ENCODE measurements around the gene UBE2D4. TPM values are rescaled to one million over a fixed set of nuclear protein-coding genes. Genes with fewer than 3 reads are reported as not detected.

The UBE2D4 gene
- total RNA-seq, 6 experiments from 2014 or later = 12.6 to 15.7 (median 14.4) TPM

DNA sequence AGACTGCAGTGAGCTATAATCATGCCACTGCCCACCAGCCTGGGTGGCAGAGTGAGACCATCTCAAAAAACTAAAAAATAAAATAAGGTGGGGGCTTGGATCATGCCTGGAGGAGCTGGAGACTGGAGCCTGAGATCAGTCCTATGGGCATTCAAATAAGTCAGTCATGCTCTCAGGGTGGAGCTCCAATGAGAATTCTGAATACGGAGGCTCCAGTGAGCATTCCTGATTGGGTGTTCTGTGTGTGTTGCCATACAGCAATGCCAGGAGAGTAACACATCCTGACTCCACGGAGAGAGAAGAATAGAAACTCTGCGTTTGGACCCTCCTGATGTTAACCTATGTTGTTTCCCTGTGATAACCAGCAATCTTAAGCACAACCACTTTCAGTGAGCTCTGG, 16.0 kb downstream of the UBE2D4 start:
- Mint-ChIP-seq H3K4me3 (no peak overlapping the region), H3K9me3 (no peaks in the 10 kb centered on the region), H3K36me3 (ENCODE audit: low read depth) (no peaks in the 10 kb centered on the region), H3K27me3 (ENCODE audit: insufficient read depth) (no peaks in the 10 kb centered on the region), H3K27ac (no peak overlapping the region), H3K4me1 (ENCODE audit: low read depth) (no peaks in the 10 kb centered on the region)
- TF ChIP-seq, protein P1, sequence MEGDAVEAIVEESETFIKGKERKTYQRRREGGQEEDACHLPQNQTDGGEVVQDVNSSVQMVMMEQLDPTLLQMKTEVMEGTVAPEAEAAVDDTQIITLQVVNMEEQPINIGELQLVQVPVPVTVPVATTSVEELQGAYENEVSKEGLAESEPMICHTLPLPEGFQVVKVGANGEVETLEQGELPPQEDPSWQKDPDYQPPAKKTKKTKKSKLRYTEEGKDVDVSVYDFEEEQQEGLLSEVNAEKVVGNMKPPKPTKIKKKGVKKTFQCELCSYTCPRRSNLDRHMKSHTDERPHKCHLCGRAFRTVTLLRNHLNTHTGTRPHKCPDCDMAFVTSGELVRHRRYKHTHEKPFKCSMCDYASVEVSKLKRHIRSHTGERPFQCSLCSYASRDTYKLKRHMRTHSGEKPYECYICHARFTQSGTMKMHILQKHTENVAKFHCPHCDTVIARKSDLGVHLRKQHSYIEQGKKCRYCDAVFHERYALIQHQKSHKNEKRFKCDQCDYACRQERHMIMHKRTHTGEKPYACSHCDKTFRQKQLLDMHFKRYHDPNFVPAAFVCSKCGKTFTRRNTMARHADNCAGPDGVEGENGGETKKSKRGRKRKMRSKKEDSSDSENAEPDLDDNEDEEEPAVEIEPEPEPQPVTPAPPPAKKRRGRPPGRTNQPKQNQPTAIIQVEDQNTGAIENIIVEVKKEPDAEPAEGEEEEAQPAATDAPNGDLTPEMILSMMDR (IDR thresholded peaks at IDR 0.05) = no peak
- no peak for DNase-seq

- Mint-ChIP-seq H3K36me3 (ENCODE audit: low read depth) (peaks cover 6% of the 10 kb centered on the region), H3K27me3 (ENCODE audit: insufficient read depth) (no peaks in the 10 kb centered on the region), H3K9me3 (no peaks in the 10 kb centered on the region), H3K27ac (no peak overlapping the region), H3K4me1 (ENCODE audit: low read depth) (peaks cover 5% of the 10 kb centered on the region; the same call in 1 of the 2 replicates), H3K4me3 (no peak overlapping the region)
- no peak for DNase-seq
- TF ChIP-seq, protein P1 (IDR thresholded peaks at IDR 0.05) = peak; percentile 48
Measured at GRCh38 chr7:43942997-43943396, 16.8 kb downstream of the UBE2D4 start.

DNA sequence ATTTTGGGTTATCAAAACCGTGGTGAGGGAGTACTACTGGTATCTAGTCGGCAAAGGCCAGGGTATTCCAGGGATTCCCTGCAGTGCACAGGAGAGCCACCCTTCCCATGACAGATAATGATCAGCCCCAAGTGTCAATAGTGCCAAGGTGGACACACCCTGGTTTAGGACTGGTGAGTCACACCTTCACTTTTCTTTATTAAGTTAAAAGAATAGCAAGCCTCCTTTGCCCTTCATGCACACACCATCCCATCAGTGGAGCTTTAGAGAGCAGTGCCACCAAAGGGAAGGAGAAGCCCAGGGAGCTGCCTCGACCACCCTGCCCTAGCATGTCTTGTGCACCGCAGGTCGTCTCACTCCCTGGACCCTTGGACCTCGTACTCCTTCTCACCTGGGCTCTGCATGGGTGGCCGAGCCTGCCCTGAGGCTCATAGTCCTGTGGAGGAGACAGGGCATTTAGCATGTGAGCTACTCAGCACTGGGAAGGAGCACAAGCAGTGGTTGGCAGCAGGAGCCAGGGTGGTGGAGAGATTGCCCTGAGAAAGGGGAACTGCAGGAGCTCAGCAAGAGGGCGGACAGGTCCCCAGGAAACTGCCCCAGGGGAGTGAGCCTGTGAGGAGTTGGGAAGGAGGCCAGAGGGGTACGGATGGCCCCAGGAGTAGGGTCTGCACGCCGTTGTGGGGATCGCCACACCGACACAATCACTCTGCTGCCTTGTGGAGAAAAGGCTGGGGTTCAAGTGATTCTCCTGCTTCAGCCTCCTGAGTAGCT, 17.4 kb downstream of the UBE2D4 start:
- no peak overlapping the region for H3K4me3 Mint-ChIP-seq
- DNase-seq = no peak
- no peaks in the 10 kb centered on the region for H3K27me3 Mint-ChIP-seq (ENCODE audit: insufficient read depth)
- no peaks in the 10 kb centered on the region for H3K9me3 Mint-ChIP-seq
- H3K4me1 Mint-ChIP-seq (ENCODE audit: low read depth) = peaks cover 8% of the 10 kb centered on the region; the same call in 1 of the 2 replicates
- TF ChIP-seq, protein P1 (IDR thresholded peaks at IDR 0.05) = no peak
- no peak overlapping the region for H3K27ac Mint-ChIP-seq
- peaks cover 8% of the 10 kb centered on the region for H3K36me3 Mint-ChIP-seq (ENCODE audit: low read depth)

DNA sequence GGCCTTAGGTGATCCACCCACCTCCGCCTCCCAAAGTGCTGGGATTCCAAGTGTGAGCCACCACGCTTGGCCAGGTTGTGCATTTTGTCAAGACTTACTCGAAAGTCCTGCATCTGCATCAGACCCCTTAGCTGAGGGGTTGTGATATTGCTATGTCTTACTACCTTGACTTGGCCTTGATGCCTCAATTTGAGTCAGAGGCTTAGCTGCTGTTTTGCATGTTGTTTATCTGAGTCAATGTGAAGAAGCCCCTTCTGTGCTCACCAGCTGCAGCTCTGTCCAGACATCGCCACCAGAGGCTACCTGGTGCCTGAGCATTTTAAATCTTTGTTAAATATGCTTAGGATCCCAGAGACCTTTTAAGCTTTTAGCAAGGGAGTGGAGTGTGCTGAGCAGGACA, 18.1 kb downstream of the UBE2D4 start:
- H3K9me3 Mint-ChIP-seq = no peaks in the 10 kb centered on the region
- TF ChIP-seq, protein P1 (IDR thresholded peaks at IDR 0.05) = no peak
- peaks cover 8% of the 10 kb centered on the region; the same call in 1 of the 2 replicates for H3K4me1 Mint-ChIP-seq (ENCODE audit: low read depth)
- H3K27ac Mint-ChIP-seq = no peak overlapping the region
- H3K4me3 Mint-ChIP-seq = no peak overlapping the region
- peaks cover 8% of the 10 kb centered on the region for H3K36me3 Mint-ChIP-seq (ENCODE audit: low read depth)
- no peak for DNase-seq
- H3K27me3 Mint-ChIP-seq (ENCODE audit: insufficient read depth) = no peaks in the 10 kb centered on the region

DNA sequence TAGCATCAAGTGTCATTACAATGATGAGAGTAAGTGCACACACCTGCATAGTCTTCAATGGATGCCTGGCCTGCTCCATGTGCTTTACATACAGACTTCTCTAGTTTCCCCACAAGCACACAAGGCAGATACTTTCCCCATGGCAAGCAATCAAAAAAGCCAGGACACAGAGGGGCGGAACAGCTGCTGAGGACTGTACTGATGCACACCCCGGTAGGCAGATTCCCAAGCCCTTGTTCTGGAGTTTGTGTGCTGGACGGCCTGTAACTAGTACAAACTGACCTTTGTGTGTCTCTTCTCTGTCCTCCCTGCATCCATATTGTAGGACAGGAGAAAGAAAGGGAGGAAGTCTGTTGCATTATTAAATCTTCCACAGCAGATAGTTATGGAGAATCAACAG, 25.8 kb downstream of the UBE2D4 start:
- H3K4me1 Mint-ChIP-seq (ENCODE audit: low read depth) = peaks cover 15% of the 10 kb centered on the region
- peaks cover 1% of the 10 kb centered on the region; the same call in 1 of the 2 replicates for H3K27me3 Mint-ChIP-seq (ENCODE audit: insufficient read depth)
- no peak overlapping the region for H3K27ac Mint-ChIP-seq
- H3K36me3 Mint-ChIP-seq (ENCODE audit: low read depth) = peaks cover 8% of the 10 kb centered on the region
- no peaks in the 10 kb centered on the region for H3K9me3 Mint-ChIP-seq
- TF ChIP-seq, protein P1 (IDR thresholded peaks at IDR 0.05) = no peak
- H3K4me3 Mint-ChIP-seq = no peak overlapping the region
- DNase-seq = no peak

All from HFFc6 (cell line).